CD14-positive monocyte (primary cell): Measurements from ENCODE around the gene RNFT2. TPM values are rescaled to one million over a fixed set of nuclear protein-coding genes. Genes with fewer than 3 reads are reported as not detected.
"Not testable (repeated sequence)": the region's sequence is repeated elsewhere in the genome, so short reads cannot be mapped to it uniquely, and the experiment has no call there.

Experiments
- DNase-seq, 3 donors: peaks; one replicate each; pipeline ENCODE4 v3.0.0-alpha.2; 2011 to 2022
- H2AFZ ChIP-seq: 2 replicates; pipeline ENCODE4 v1.6.0; 2012; ENCODE audit warnings: mild to moderate bottlenecking, low read depth, low read length, inconsistent platforms; ENCODE audit not compliant: insufficient read depth, poor library complexity, severe bottlenecking
- H3K27ac ChIP-seq, 2 donors: 1 replicate in 1 of 2; 2 replicates in 1 of 2; pipeline ENCODE4 v1.5.1; 2012 to 2013; ENCODE audit warnings: low read length in 2 of 2, control low read depth in 1 of 2, inconsistent platforms in 1 of 2, low read depth in 1 of 2, mild to moderate bottlenecking in 1 of 2
- H3K27me3 ChIP-seq, 2 donors: one replicate each; pipeline versions ENCODE4 v1.6.0 to v1.6.1; 2011 to 2013; ENCODE audit warnings: low read length in 2 of 2; ENCODE audit not compliant: control insufficient read depth in 2 of 2, insufficient read depth in 2 of 2
- H3K36me3 ChIP-seq, 2 donors: replicated peaks in 1 of 2; 1 replicate in 1 of 2; 2 replicates in 1 of 2; pipeline versions ENCODE4 v1.5.1 to v1.6.1; 2012 to 2013; ENCODE audit warnings: low read length in 2 of 2, control low read depth in 1 of 2, inconsistent platforms in 1 of 2, mild to moderate bottlenecking in 1 of 2; ENCODE audit not compliant: insufficient read depth in 2 of 2, control insufficient read depth in 1 of 2
- H3K4me1 ChIP-seq, 2 donors: 1 replicate in 1 of 2; 2 replicates in 1 of 2; pipeline versions ENCODE4 v1.5.1 to v1.6.1; 2012 to 2013; ENCODE audit warnings: low read length in 2 of 2, control low read depth in 1 of 2, inconsistent platforms in 1 of 2, mild to moderate bottlenecking in 1 of 2, moderate library complexity in 1 of 2; ENCODE audit not compliant: insufficient read depth in 2 of 2, control insufficient read depth in 1 of 2
- H3K4me2 ChIP-seq: replicated peaks from 2 replicates; pipeline ENCODE3; 2012; ENCODE audit warnings: low read length, moderate library complexity, mild to moderate bottlenecking; ENCODE audit not compliant: poor library complexity, severe bottlenecking; ENCODE audit errors: extremely low read depth
- H3K4me3 ChIP-seq, 3 experiments: fragments of 200-600 bp in 1 of 3; sonication (generic) in 1 of 3; replicated peaks in 1 of 3; 1 replicate in 2 of 3; 2 replicates in 1 of 3; pipeline ENCODE4 v1.5.1; 2011 to 2013; ENCODE audit warnings: low read length in 3 of 3, mild to moderate bottlenecking in 3 of 3, control low read depth in 2 of 3, low read depth in 2 of 3, inconsistent platforms in 1 of 3, moderate library complexity in 1 of 3
- H3K79me2 ChIP-seq: 2 replicates; pipeline ENCODE4 v1.6.0; 2012; ENCODE audit warnings: mild to moderate bottlenecking, control low read depth, inconsistent platforms, low read length, moderate library complexity; ENCODE audit not compliant: insufficient read depth
- H3K9ac ChIP-seq: 2 replicates; pipeline ENCODE4 v1.6.0; 2017; ENCODE audit warnings: low read length, mild to moderate bottlenecking; ENCODE audit not compliant: insufficient read depth, poor library complexity, severe bottlenecking
- H3K9me3 ChIP-seq, 2 donors: replicated peaks in 1 of 2; 1 replicate in 1 of 2; 2 replicates in 1 of 2; pipeline versions ENCODE4 v1.5.1 to v1.6.1; 2012 to 2013; ENCODE audit warnings: low read length in 2 of 2, control low read depth in 1 of 2; ENCODE audit not compliant: control insufficient read depth in 1 of 2, insufficient read depth in 1 of 2
- H4K20me1 ChIP-seq: 2 replicates; pipeline ENCODE4 v1.6.0; 2012; ENCODE audit warnings: mild to moderate bottlenecking, low read length, control low read depth, moderate library complexity; ENCODE audit not compliant: insufficient read depth
- H3K27ac Mint-ChIP-seq, 7 donors: one replicate each; pipeline ENCODE4 v1.8.0; 2020; ENCODE audit warnings: mild to moderate bottlenecking in 7 of 7, mixed read lengths in 7 of 7, moderate library complexity in 6 of 7, inconsistent platforms in 2 of 7
- H3K27me3 Mint-ChIP-seq, 3 donors: one replicate each; pipeline ENCODE4 v1.8.0; 2021 to 2022; ENCODE audit warnings: low read depth in 3 of 3, mild to moderate bottlenecking in 3 of 3, mixed read lengths in 3 of 3, moderate library complexity in 3 of 3, inconsistent platforms in 1 of 3
- H3K36me3 Mint-ChIP-seq, 2 donors: one replicate each; pipeline ENCODE4 v1.8.0; 2020; ENCODE audit warnings: mixed read lengths in 2 of 2, inconsistent platforms in 1 of 2, mild to moderate bottlenecking in 1 of 2
- H3K4me1 Mint-ChIP-seq: one replicate; pipeline ENCODE4 v1.8.0; 2020; ENCODE audit warnings: mild to moderate bottlenecking, mixed read lengths
- H3K4me3 Mint-ChIP-seq, 2 donors: one replicate each; pipeline ENCODE4 v1.8.0; 2020; ENCODE audit warnings: mild to moderate bottlenecking in 2 of 2, mixed read lengths in 2 of 2, moderate library complexity in 1 of 2
- H3K9me3 Mint-ChIP-seq, 7 donors: one replicate each; pipeline ENCODE4 v1.8.0; 2020 to 2022; ENCODE audit warnings: mixed read lengths in 7 of 7, mild to moderate bottlenecking in 6 of 7, moderate library complexity in 6 of 7, inconsistent platforms in 2 of 7
- WGBS: methylation state at CpG from one replicate; pipeline ENCODE4 v1.1.5; 2013; ENCODE audit warnings: missing lambda C conversion rate; ENCODE audit not compliant: insufficient coverage; 5-methylcytosine and 5-hydroxymethylcytosine counted together
- intact Hi-C, 2 donors: fragments of 100-400 bp; cut with micrococcal nuclease; formaldehyde crosslinking; loops; one replicate each; pipeline versions ENCODE4 v1.15.0 to v1.15.1; 2023
- polyA plus RNA-seq, 3 donors: library from polyadenylated mRNA; depleted of rRNA in 1 of 3; unstranded in 2 of 3; stranded (reverse) in 1 of 3; fragments of 300-500 nt in 2 of 3; fragments of >200 nt in 1 of 3; fragmentation: Illumina TruSeq in 2 of 3; gene quantifications; 1 replicate in 2 of 3; 2 replicates in 1 of 3; pipeline ENCODE4 v1.2.3, GENCODE V29; 2012 to 2021
- TF ChIP-seq, protein P1 (sequence below): fragments of 200-600 bp; IDR thresholded peaks from one replicate; pipeline ENCODE4 v1.8.0; 2022; ENCODE audit warnings: antibody characterized with exemption, mild to moderate bottlenecking

RNFT2 gene
- polyA plus RNA-seq, 3 donors: 0.05 TPM; not detected in 2

DNA sequence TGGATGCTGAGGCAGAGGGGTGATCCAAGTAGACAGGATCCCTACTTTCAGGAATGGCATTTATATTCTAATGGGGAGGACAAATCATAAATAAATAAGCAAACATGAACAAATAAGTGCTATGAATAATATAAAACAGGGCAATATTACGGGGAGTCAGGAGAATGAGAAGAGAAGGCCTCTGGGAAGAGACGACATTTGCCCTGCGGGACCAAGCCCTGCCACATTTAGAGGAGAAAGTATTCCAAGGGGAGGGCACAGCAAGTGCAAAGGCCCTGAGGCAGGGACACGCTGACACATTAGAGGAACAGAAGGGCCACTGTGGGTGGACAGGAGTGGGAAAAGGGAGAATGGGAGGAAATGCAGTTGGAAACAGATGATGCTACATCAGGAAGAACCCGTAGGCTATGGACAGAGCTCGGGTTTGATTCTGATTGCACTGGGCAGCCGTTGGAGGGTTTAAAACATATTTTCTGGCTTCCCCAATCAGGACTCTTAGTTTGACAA, 1.3 kb downstream of the RNFT2 start:
- H3K36me3 Mint-ChIP-seq: peaks cover 8 to 9% of the 10 kb centered on the region in 2 donors
- peaks cover 15 to 26% of the 10 kb centered on the region in 2 donors for H3K4me1 ChIP-seq
- peaks cover 5 to 8% of the 10 kb centered on the region in 2 donors for H3K36me3 ChIP-seq
- no peak overlapping the region for H2AFZ ChIP-seq
- H3K27ac ChIP-seq: no peak overlapping the region
- no peak for DNase-seq
- H3K4me3 ChIP-seq: no peak overlapping the region
- peak overlapping the region in 1 of 2 donors; percentile 49 for H3K4me3 Mint-ChIP-seq
- H3K9ac ChIP-seq: no peak overlapping the region
- 100% methylated on average over 3 of the region's 7 CpGs for WGBS
- intact Hi-C loops: loop anchor here (2.0 to 5.0 kb wide), 2 partner anchors 78 to 79 kb away; no protein-coding TSS in a partner anchor
- peaks cover 22% of the 10 kb centered on the region for H3K79me2 ChIP-seq
- no peak overlapping the region for H3K4me2 ChIP-seq
- H3K27ac Mint-ChIP-seq: no peak overlapping the region
- peaks cover 22% of the 10 kb centered on the region for H3K4me1 Mint-ChIP-seq
- H3K27me3 ChIP-seq: peaks cover 3% of the 10 kb centered on the region in 2 donors
- no peaks in the 10 kb centered on the region for H3K9me3 ChIP-seq
- peaks cover 6 to 14% (median 13%) of the 10 kb centered on the region in 3 donors for H3K27me3 Mint-ChIP-seq
- peaks cover 0 to 2% (median 0%) of the 10 kb centered on the region in 7 donors for H3K9me3 Mint-ChIP-seq
- peaks cover 17% of the 10 kb centered on the region for H4K20me1 ChIP-seq
- TF ChIP-seq, protein P1, sequence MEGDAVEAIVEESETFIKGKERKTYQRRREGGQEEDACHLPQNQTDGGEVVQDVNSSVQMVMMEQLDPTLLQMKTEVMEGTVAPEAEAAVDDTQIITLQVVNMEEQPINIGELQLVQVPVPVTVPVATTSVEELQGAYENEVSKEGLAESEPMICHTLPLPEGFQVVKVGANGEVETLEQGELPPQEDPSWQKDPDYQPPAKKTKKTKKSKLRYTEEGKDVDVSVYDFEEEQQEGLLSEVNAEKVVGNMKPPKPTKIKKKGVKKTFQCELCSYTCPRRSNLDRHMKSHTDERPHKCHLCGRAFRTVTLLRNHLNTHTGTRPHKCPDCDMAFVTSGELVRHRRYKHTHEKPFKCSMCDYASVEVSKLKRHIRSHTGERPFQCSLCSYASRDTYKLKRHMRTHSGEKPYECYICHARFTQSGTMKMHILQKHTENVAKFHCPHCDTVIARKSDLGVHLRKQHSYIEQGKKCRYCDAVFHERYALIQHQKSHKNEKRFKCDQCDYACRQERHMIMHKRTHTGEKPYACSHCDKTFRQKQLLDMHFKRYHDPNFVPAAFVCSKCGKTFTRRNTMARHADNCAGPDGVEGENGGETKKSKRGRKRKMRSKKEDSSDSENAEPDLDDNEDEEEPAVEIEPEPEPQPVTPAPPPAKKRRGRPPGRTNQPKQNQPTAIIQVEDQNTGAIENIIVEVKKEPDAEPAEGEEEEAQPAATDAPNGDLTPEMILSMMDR: no peak

DNA sequence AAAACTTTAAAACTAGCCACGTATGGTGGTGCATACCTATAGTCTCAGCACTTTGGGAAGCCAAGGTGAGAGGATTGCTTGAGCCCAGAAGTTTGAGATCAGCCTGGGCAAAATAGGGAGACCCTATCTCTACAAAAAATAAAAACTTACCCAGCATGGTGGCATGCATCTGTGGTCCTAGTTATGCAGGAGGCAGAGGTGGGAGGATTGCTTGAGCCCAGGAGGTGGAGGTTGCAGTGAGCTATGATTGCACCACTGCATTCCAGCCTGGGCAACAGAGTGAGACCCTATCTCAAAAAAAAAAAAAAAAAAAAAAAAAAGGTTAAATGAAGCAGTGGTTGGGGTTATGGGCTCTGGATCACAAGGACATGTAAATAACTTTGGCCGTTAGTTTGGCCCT, 4.7 kb downstream of the RNFT2 start:
- H2AFZ ChIP-seq, H3K36me3 ChIP-seq, H3K9me3 ChIP-seq, H3K4me3 Mint-ChIP-seq, H4K20me1 ChIP-seq, H3K4me3 ChIP-seq, H3K36me3 Mint-ChIP-seq, H3K79me2 ChIP-seq, H3K27ac Mint-ChIP-seq, DNase-seq, intact Hi-C loops, H3K9me3 Mint-ChIP-seq, H3K4me1 ChIP-seq, H3K4me2 ChIP-seq, H3K9ac ChIP-seq, H3K27me3 ChIP-seq, H3K27ac ChIP-seq, H3K4me1 Mint-ChIP-seq: not testable (repeated sequence)
- H3K27me3 Mint-ChIP-seq: peaks cover 6 to 15% (median 13%) of the 10 kb centered on the region in 3 donors
- no CpG with 5 or more reads among the region's 2 CpGs for WGBS
